ENCODE results near the gene CTF1. TPM values are rescaled to one million over a fixed set of nuclear protein-coding genes. Genes with fewer than 3 reads are reported as not detected.

CTF1 gene
- total RNA-seq, 1 experiment from 2014 or later, result 1.4 TPM

GRCh38 chr16:30901201-30902028 is 5.0 kb downstream of the CTF1 start:
- no peaks in the 10 kb centered on the region for H3K9me2 ChIP-seq (ENCODE audit: insufficient read depth)
- no peaks in the 10 kb centered on the region for H4K20me1 ChIP-seq (ENCODE audit: insufficient read depth)
- peak overlapping the region; percentile 74 for H2AFZ ChIP-seq (ENCODE audit: low read depth, low read length, poor library complexity, severe bottlenecking)
- DNase-seq (ENCODE audit: low read depth, low spot score) (no peak), ATAC-seq (no peak)
- ChIA-PET POLR2A (interaction anchor here (1.2 kb wide), 1 partner anchor 153 kb away, joined by 4 read pairs; the partner anchor contains the start of gene PHKG2), RAD21 (ENCODE audit: low non-redundant PET in 1 of 2, low total read pairs in 2 of 2, uncharacterized antibody in 2 of 2, unreplicated experiment in 2 of 2) (interaction anchor here (0.7 to 2.1 kb wide), 2 partner anchors 57 to 329 kb away, joined by 4 to 5 read pairs; no protein-coding TSS in a partner anchor), CTCF (interaction anchor here (0.9 to 2.5 kb wide), 5 partner anchors 25 to 154 kb away, joined by 3 to 13 read pairs (median 3); partner anchors contain the start of gene PHKG2)
- BruUV-seq (replicated peaks), result TSS peak; percentile 66
- H3K4me3 ChIP-seq (replicated peaks in 1 of 2; ENCODE audit: low read depth in 1 of 2, low read length in 2 of 2), result peak overlapping the region; percentile 36 to 54
- no peak for TF ChIP-seq EGR1 (IDR thresholded peaks at IDR 0.05; ENCODE audit: low read depth)
- TF ChIP-seq CBX3 (IDR thresholded peaks at IDR 0.05; ENCODE audit: low read depth), result no peak
- no peak for TF ChIP-seq REST (IDR thresholded peaks at IDR 0.05; ENCODE audit: low read depth)
- TF ChIP-seq EZH2phosphoT487 (IDR thresholded peaks at IDR 0.05; ENCODE audit: borderline replicate concordance), result no peak
- no peak for TF ChIP-seq ELF1 (IDR thresholded peaks at IDR 0.05; ENCODE audit: borderline replicate concordance, low read depth)
- TF ChIP-seq MAX (IDR thresholded peaks at IDR 0.05), result no peak
- no peak for TF ChIP-seq JUND (IDR thresholded peaks at IDR 0.05)
- TF ChIP-seq SP1 (IDR thresholded peaks at IDR 0.05; ENCODE audit: low read depth), result no peak
- no peak for TF ChIP-seq POLR2A (IDR thresholded peaks at IDR 0.05; ENCODE audit: borderline replicate concordance, extremely low read depth, insufficient read depth, insufficient read length)
- TF ChIP-seq ZFX (IDR thresholded peaks at IDR 0.05), result no peak
- no peak for TF ChIP-seq ZBTB33 (IDR thresholded peaks at IDR 0.05; ENCODE audit: extremely low read depth, insufficient replicate concordance, low read length)
- TF ChIP-seq YY1 (IDR thresholded peaks at IDR 0.05; ENCODE audit: extremely low read depth, insufficient replicate concordance, low read depth, low read length), result no peak
- TF ChIP-seq RAD21 (IDR thresholded peaks at IDR 0.05; ENCODE audit: low read depth), result no peak
- no peak for TF ChIP-seq SRF (IDR thresholded peaks at IDR 0.05; ENCODE audit: low read depth)
- TF ChIP-seq ZNF274 (IDR thresholded peaks at IDR 0.05; ENCODE audit: low read depth, low read length), result no peak
- no peak for TF ChIP-seq ATF3 (IDR thresholded peaks at IDR 0.05)
- no peak for TF ChIP-seq SIN3A (IDR thresholded peaks at IDR 0.05; ENCODE audit: low read depth)
- intact Hi-C loops (cut with micrococcal nuclease), result loop anchor here (5.0 kb wide), 1 partner anchor 59 kb away; no protein-coding TSS in a partner anchor
- H3K4me2 ChIP-seq (ENCODE audit: low read length), result peak overlapping the region; percentile 78
- no peaks in the 10 kb centered on the region for H3K36me3 ChIP-seq (ENCODE audit: control insufficient read depth in 1 of 2, insufficient read depth in 2 of 2, low read length in 2 of 2)
- H3K9me3 ChIP-seq (ENCODE audit: control insufficient read depth in 1 of 2, insufficient read depth in 1 of 2, low read depth in 1 of 2, low read length in 2 of 2), result no peaks in the 10 kb centered on the region
- H3K79me2 ChIP-seq (ENCODE audit: insufficient read depth, low read length), result no peaks in the 10 kb centered on the region
- peak overlapping the region; percentile 51 for H3K9ac ChIP-seq (ENCODE audit: low read length)
- H3K27me3 ChIP-seq (ENCODE audit: insufficient read depth, low read length), result no peaks in the 10 kb centered on the region
- H3K4me1 ChIP-seq (ENCODE audit: control insufficient read depth in 1 of 2, insufficient read depth in 2 of 2, low read length in 2 of 2), result peaks cover 16 to 44% of the 10 kb centered on the region in 2 experiments; a peak in 3 of 4 replicates
- peak overlapping the region; percentile 89; the same call in 1 of the 2 replicates for H3K27ac ChIP-seq (ENCODE audit: low read depth, low read length)

Measured in HCT116 (cell line).